NCI-H2227 treated with DMSO at 0.1 percent for 48 hours (cell line): ENCODE results near the gene TCF25.
"Not testable (repeated sequence)": the region's sequence is repeated elsewhere in the genome, so short reads cannot be mapped to it uniquely, and the experiment has no call there.

Experiments used
- DNase-seq: peaks from one replicate; lab custom pipeline; 2025; lab: John Stamatoyannopoulos, UW

TCF25 gene

GRCh38 chr16:89920723-89921122, 47.3 kb downstream of the TCF25 start:
- DNase-seq = no peak

GRCh38 chr16:89921131-89921701, 47.8 kb downstream of the TCF25 start:
- no peak for DNase-seq

- DNase-seq = peak; percentile 57
Observed at GRCh38 chr16:89921702-89922476, 48.5 kb downstream of the TCF25 start.

- DNase-seq = peak; percentile 47
Observed at GRCh38 chr16:89922477-89922883, 49.1 kb downstream of the TCF25 start.

- peak; percentile 52 for DNase-seq
Observed at GRCh38 chr16:89922884-89923639, 49.7 kb downstream of the TCF25 start, which contains the start of gene TUBB3. TUBB3 (plus strand) TSS chr16:89923342; CDS start chr16:89923402, 60 bp downstream.

GRCh38 chr16:89923640-89924296, 50.4 kb downstream of the TCF25 start:
- peak; percentile 29 for DNase-seq

- peak; percentile 19 for DNase-seq
Observed at GRCh38 chr16:89924297-89924924, 51.0 kb downstream of the TCF25 start.

- no peak for DNase-seq
Observed at GRCh38 chr16:89924925-89925307, 51.5 kb downstream of the TCF25 start.

GRCh38 chr16:89925596-89926079, 52.2 kb downstream of the TCF25 start:
- DNase-seq = no peak

GRCh38 chr16:89931305-89931896, 58.0 kb downstream of the TCF25 start:
- DNase-seq = no peak

- no peak for DNase-seq
Observed at GRCh38 chr16:89931964-89932363, 58.6 kb downstream of the TCF25 start.

- DNase-seq = not testable (repeated sequence)
Observed at GRCh38 chr16:89934019-89934418, 60.6 kb downstream of the TCF25 start.

GRCh38 chr16:89934611-89935553, 61.5 kb downstream of the TCF25 start:
- no peak for DNase-seq

GRCh38 chr16:89935620-89936019, 62.2 kb downstream of the TCF25 start:
- not testable (repeated sequence) for DNase-seq

GRCh38 chr16:89936034-89936433, 62.6 kb downstream of the TCF25 start:
- DNase-seq = no peak

- DNase-seq = no peak
Observed at GRCh38 chr16:89936508-89936907, 63.1 kb downstream of the TCF25 start.

GRCh38 chr16:89936981-89937380, 63.6 kb downstream of the TCF25 start:
- no peak for DNase-seq

GRCh38 chr16:89938175-89938885, 64.9 kb downstream of the TCF25 start:
- no peak for DNase-seq

- DNase-seq = no peak
Observed at GRCh38 chr16:89944773-89945172, 71.4 kb downstream of the TCF25 start.
